Midbrain (tissue), 1 donor: ENCODE measurements around the gene SRBD1.
A peak's percentile ranks its signal among the peaks of the same experiment; 100 is the strongest.

Experiments
- DNase-seq: peaks from one replicate; lab custom pipeline; 2025; lab: John Stamatoyannopoulos, UW

SRBD1 gene

GRCh38 chr2:45636008-45636407 is 24.9 kb upstream of the SRBD1 start:
- no peak for DNase-seq

- no peak for DNase-seq
Measured at GRCh38 chr2:45634223-45634622, 23.2 kb upstream of the SRBD1 start.

GRCh38 chr2:45631955-45632354 is 20.9 kb upstream of the SRBD1 start:
- no peak for DNase-seq

- DNase-seq: no peak
Measured at GRCh38 chr2:45631319-45631718, 20.3 kb upstream of the SRBD1 start.

GRCh38 chr2:45629971-45630370 is 18.9 kb upstream of the SRBD1 start:
- DNase-seq: no peak

GRCh38 chr2:45627911-45628310 is 16.8 kb upstream of the SRBD1 start:
- no peak for DNase-seq

GRCh38 chr2:45626387-45627221 is 15.5 kb upstream of the SRBD1 start:
- DNase-seq: no peak

GRCh38 chr2:45625824-45626223 is 14.8 kb upstream of the SRBD1 start:
- DNase-seq: no peak

GRCh38 chr2:45623098-45623497 is 12.0 kb upstream of the SRBD1 start:
- DNase-seq: no peak

GRCh38 chr2:45622336-45623075 is 11.4 kb upstream of the SRBD1 start:
- DNase-seq: no peak

- DNase-seq: no peak
Measured at GRCh38 chr2:45617496-45617895, 6.4 kb upstream of the SRBD1 start.

GRCh38 chr2:45616658-45617411 is 5.8 kb upstream of the SRBD1 start:
- no peak for DNase-seq

- DNase-seq: no peak
Measured at GRCh38 chr2:45614871-45615415, 3.9 kb upstream of the SRBD1 start.

GRCh38 chr2:45614330-45614729 is 3.3 kb upstream of the SRBD1 start:
- DNase-seq: peak; percentile 39

GRCh38 chr2:45612731-45613130 is 1.7 kb upstream of the SRBD1 start:
- DNase-seq: no peak

- DNase-seq: no peak
Measured at GRCh38 chr2:45612285-45612684, 1.2 kb upstream of the SRBD1 start.

GRCh38 chr2:45610281-45611019 is 617 bp downstream of the SRBD1 start:
- DNase-seq: peak; percentile 72

GRCh38 chr2:45607701-45608100 is 3.4 kb downstream of the SRBD1 start:
- DNase-seq: no peak

- no peak for DNase-seq
Measured at GRCh38 chr2:45606796-45607195, 4.3 kb downstream of the SRBD1 start.

- no peak for DNase-seq
Measured at GRCh38 chr2:45605116-45605515, 6.0 kb downstream of the SRBD1 start.

GRCh38 chr2:45602624-45603023 is 8.4 kb downstream of the SRBD1 start:
- DNase-seq: no peak

- no peak for DNase-seq
Measured at GRCh38 chr2:45598545-45598944, 12.5 kb downstream of the SRBD1 start.
